Nucleus accumbens (tissue), 56 donors: ENCODE data around the gene GNA12.

Source experiments
- DNase-seq, 56 donors: peaks; one replicate each; lab custom pipeline; 2025; lab: John Stamatoyannopoulos, UW

The GNA12 gene

DNA sequence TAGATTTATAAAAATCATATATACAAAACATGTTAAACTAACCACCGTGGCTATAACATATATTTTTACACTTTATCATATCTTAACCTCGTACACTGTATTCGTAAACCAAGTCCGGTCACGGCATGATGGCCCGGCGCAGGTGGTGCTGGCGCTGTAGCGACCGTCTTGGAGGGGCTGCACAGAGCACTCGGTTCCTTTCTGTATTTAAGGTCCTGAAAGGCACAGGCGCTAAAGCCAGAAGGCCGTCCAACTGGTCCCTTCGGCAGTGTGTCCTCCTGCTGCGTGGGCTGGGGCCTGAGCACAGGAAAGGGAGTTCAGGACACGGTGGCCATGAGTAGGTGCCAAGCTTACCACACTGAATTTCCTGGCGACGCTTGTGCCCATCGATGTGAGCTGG is 122.3 kb downstream of the GNA12 start:
- DNase-seq = no peak

DNA sequence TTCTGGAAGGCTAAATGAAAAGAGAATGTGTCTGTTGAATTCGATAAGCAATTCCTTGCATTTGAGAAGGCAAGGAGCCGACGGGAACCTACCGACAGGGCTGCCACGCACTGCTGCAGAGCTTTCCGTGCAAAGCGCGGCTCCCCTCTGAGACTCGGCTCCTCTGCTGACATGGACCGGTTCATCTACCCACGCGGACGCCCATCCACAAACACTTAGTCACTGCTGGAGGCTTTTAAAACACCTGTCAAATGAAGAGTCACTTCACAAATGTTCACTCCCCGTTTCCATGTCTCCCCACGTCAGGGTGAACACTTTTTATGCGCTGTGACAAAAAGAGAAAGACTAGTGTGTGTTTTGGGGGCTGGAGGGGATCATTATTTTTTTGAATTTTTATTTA is 124.1 kb downstream of the GNA12 start:
- DNase-seq = peak in 36 of 56 donors; percentile 17 to 89 (median 55)

DNA sequence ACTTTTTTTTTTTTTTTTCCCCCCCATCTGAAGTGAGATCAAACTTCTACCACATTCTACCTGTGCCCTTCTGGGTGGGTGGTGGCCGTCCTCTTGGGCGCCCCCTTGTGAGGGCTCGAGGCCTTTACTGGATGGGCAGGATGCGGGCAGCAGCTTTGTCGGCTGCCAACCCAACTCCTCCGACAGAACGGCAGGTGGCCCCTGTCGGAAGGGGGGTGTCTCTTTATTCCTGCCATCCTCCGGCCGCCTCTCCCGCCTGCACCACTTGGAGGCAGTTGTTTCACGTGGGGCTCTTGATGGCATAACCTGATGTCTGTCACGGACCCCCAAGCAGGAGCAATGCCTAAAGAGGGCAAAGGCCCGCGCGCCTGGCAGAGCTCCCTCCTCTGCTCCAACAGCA is 125.1 kb downstream of the GNA12 start:
- peak in 16 of 56 donors; percentile 11 to 65 (median 26) for DNase-seq

DNA sequence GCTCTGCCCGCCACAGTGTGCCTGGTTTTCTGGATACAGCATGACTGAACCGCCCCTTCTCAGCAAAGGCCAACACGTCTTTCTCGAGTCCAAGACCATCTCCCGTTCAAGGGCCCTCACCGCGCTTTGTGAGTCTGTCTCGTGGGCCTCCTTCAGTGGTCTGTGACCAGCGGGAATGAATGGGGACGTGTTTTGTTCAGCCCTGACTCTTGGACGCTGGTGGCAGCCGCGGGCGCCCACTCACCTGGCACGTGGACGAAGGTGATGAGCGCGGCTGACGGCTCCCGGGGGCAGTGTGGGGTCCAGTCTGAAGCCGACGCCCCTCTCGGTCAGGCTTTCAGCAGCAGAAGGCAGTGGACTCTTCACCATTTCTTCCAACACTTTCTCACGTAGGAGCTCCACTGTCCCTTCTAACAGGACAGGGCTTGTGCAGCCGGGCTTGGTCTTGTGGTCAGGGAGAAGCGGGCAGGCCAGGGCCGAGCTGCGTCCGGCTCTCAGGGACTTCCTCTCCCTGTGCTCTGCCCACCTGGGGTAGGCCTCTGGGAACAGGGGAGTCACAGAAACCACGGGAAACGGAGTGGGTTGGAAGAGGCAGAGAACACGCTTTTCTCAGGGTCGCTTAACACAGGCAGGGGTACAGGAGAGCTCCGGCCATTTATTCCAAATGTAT is 125.7 kb downstream of the GNA12 start:
- DNase-seq = no peak

DNA sequence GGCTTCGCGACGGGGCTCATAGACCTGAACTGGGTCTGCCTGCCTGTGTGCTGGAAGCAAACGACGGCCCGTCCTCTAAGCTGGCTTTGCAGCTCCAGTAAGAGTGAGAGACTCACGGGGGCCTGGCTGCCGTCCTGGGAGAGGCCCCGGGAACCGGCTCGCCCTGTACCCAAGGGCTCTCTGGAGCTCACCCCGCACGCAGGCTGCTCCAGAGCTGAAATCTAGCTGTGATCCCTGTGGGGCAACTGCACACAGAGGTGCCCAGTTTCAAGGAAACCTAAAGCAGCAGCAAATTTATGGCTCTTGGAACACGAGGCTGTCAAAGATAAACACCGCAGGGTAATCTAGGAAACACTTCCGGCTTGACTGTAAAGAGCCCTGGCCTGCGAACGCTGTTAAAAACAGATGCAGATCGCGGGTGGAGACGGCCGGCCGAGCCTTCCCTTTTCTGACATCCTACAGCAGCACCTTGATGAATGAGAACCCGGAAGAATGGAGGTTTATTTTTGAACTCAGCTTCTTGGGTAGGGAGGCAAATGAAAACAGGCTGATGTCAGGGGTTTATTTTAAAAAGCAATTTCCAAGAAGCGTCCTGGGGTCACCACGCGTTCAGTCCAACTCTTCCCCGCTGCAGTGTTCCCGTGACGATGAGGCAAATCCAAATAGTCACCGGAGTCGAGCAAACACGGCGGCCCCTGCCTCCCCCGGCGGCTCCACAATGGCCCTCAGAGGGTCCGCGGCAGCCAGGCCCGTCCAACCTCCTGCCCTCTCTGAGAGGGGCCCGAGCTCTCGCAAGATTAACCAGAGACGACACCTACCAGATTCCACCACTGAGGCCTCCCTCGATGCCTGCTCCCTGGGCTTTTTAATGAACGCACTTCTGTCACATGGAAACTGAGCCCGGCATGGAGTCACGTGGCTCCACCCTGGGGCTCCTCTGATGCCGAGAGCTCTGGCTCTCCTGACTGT is 126.5 kb downstream of the GNA12 start:
- no peak for DNase-seq

DNA sequence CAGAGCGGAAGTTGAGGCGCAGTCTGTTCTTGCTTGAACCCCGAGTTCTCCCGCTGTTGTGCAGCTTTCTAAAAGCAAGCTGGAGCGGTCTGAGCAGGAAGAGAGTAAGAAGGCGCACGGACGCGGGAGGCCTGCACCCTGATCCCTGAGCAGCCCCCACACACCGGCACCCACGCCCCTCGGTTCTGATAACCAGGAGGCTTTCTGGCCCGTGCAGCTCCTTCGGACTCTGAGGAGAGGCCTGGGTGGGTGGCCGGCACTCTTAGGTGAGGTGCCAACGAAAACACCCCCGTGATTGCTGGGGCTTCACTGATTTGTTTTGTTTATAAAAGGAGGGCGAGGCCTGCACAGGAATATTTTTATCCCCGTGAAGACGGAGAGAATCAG is 127.2 kb downstream of the GNA12 start:
- no peak for DNase-seq

DNA sequence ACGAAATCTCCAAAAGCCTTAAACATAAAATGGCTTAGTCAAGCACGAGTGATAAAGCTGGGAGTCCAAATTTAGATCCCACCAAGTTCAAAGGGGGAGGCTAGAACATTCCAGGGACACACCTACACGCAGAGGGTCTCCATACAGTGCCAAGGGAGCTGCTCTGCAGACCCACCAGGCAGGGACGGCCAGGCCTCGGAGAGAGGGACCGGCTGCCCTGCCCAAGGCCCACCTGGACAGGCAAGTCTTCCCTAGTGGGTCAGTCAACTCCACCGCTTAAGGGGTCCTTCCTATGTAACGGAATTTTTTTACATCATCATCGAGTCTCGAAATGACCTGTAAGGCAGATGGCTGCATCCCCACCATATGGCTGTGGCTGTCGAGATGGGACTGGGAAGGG is 127.6 kb downstream of the GNA12 start:
- DNase-seq = no peak

DNA sequence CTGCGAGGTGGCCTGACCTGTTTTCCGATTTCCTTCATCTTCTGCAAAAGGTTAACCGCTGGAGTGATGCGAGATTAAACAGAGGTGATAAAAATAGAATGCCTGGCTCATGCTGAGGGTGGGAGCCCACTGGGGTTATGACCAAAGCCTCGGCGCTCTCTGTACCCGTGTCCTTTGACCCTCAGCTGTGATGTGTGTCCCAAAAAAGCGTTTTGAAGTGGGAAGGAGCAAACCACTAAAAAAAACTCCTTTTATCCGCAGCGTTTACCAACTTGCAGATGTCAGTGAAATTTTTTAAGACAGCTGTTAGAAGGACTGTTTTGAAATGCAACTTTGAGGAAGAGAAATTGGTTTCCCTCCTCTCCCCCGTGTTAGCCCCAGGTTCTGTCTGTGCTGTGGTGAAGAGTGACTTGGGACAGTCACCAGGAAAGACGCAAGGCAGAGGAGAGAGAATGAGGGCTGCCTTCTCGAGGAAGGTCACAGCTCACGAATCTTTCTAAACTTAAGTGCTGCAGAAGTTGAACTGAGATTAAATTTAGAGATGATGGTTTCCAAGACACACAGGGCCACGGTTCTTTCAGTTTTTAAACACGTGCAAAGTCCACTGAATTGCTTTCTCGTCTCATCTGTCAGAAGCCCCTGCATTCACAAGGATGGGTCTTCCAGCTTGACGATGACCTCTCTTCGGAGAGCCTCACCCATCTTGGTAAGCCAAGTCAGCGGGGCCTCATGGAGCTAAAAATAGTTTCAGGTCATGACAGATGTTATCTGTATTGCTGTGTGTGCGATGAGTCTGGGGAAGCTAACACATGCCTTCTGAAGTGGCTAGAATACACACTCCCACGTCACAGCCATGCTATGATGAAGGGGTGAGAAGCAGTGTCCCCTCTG is 128.5 kb downstream of the GNA12 start:
- no peak for DNase-seq

DNA sequence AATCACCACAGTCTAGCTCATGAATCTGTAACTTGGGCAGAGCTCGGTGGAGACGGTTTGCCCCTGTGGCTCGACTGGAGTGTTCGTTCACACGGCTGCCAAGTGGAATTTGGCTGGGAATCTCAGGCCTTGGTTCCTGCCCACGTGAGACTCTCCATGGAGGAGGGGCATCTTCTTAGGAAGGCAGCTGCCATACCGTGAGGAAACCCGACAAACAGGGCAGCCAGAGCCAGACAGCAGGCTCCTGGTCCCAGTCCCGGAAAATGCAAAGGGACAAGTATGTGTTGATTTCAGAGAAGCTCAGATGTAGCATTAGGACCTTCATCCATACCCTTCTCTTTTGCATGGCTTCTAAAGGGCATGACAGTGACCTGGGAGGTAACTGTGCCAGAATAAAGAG is 129.5 kb downstream of the GNA12 start:
- no peak for DNase-seq

DNA sequence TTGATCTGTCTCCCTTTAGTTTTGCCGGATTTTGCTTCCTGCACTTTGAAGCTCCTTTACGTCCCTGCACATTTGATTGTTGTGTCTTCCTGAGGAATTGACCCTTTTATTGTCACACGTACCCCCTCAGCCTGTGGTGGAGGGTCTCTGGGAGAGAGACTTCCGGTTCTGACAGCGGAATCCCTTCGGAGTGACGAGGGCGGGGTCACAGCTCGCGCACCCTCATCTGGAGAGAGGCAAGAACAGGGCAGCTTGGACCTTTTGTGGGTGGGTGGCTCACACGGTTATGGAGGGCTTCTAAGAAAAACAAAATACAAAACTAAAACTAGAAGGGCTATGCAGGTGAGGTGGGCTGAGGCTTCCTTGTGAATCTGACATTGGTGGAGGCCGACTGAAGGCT is 130.1 kb downstream of the GNA12 start:
- DNase-seq = no peak

DNA sequence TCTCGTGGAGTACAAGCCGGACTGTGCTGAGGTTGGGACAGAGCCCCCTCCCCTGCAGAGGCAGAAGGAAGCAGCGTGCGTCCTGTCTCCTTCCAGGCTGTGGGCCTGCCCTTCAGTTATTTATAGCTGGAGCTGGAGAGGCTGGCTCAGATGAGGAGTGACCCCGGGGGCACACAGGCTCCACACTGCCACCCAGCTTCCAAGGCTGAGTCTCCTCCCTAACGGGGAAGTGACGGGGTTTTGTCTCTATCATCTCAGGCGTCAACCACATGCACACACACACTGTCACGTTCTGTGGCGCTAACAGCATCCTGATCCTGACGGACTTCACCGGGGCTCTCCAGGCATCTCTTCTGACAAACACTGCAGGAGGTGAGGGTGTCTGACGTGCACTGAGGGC is 130.7 kb downstream of the GNA12 start:
- DNase-seq = peak in 1 of 56 donors; percentile 27

DNA sequence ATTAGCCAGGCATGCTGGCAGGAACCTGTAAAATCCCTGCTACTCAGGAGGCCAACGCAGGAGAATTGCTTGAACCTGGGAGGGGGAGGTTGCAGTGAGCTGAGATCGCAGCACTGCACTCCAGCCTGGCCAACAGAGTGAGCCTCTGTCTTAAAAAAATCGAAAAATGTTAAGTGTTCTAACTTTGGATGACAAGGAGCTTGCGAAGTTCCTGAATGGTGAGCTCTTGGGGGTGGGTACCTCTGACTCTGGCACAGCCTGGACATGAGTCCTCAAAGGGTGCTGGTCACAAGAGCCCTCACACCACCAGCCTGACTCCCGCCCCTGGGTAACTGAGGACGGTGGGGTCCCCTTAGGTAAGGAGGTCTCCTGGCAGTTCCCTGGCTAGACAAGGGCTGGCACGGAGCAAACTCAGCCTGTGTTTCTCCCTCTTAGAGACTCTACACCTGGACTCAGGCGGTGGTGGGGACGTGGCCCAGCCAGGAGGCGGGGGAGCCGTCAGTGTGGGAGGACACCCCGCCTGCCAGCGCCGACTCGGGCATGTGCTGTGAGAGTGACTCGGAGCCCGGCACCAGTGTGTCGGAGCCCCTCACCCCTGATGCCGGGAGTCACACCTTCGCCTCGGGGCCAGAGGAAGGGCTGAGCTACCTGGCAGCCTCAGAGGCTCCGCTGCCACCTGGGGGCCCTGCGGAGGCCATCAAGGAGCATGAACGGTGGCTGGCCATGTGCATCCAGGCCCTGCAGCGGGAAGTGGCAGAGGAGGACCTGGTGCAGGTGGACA is 132.0 kb downstream of the GNA12 start:
- no peak for DNase-seq

DNA sequence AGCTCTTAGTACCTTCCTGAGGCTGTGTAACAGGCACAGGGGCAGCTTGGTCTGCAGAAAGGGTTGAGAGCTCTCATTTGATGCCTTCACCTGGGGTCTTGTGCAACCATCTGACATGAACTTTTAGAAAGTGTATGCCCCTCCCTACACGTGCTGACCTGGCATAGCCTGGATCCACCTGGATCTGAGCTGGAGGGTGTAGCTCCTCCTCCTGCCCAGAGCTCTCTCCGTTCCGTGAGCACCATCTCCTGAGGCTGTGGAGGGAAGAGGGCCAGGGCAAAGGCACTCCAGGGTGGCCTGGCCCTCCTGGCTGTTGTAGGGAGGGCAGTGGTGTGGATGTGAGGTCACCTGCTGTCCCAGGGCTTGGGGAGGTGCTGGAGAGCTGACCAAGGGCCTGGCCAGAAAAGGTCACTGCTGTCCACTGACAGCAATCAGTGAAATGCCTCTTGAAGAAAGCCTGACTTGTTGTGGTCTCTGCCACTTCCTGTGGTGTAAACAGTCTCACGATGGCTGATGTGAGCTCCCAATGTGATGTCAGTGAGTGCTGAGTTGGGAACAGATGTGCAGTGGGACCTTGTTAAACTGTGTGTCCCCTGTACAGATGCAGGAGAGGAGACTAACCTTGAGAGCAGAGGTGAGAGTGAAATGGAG is 133.1 kb downstream of the GNA12 start:
- no peak for DNase-seq

DNA sequence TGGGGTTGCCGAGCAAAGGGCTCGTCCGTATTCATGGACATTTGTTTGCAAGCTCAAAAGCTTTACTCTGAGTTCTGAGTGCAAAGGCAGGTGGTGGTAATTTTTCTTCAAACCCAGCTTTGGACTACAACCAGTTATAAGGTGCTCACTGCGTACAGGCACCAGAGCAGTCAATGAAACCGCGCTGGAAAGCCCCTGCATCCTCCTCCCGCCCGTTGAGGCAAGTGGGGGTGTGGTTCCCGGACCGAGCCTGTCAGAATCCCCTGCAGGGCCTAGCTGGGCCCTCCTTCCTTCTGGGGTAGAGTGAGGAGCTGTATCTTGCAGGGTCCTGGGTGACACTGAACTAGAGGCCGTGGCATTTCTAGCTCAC is 133.8 kb downstream of the GNA12 start:
- no peak for DNase-seq

DNA sequence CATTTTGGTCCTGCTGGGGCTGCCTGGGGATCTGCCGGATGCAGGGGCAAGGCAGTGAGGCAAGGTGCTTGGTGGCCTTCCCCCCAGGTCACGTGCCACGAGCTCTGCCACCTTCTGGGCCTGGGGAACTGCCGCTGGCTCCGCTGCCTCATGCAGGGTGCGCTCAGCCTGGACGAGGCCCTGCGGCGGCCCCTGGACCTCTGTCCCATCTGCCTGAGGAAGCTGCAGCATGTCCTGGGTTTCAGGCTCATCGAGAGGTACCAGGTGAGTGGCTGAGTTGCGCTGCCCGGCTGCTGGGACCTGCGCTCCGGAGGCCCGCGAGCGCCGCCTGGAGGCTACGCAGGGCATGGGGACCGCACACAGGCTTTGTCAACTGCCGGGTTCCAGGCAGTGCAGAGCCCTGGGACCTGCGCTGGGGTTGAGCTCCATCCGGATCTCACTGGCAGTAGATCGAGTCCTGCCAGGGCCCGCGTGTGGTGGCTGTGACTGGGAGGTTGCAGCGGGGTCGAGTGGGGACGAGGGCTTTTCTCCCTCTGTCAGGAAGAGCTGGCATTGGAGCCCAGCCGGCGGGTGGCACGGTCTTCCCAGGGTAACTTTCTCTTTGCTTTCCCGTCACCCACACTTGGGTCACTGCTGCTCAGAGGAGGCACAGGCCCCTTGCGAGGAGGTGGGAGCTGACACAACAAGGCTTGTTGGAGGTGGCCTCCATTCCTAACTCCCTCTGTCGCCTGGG is 134.4 kb downstream of the GNA12 start:
- peak in 43 of 56 donors; percentile 9 to 78 (median 43) for DNase-seq

DNA sequence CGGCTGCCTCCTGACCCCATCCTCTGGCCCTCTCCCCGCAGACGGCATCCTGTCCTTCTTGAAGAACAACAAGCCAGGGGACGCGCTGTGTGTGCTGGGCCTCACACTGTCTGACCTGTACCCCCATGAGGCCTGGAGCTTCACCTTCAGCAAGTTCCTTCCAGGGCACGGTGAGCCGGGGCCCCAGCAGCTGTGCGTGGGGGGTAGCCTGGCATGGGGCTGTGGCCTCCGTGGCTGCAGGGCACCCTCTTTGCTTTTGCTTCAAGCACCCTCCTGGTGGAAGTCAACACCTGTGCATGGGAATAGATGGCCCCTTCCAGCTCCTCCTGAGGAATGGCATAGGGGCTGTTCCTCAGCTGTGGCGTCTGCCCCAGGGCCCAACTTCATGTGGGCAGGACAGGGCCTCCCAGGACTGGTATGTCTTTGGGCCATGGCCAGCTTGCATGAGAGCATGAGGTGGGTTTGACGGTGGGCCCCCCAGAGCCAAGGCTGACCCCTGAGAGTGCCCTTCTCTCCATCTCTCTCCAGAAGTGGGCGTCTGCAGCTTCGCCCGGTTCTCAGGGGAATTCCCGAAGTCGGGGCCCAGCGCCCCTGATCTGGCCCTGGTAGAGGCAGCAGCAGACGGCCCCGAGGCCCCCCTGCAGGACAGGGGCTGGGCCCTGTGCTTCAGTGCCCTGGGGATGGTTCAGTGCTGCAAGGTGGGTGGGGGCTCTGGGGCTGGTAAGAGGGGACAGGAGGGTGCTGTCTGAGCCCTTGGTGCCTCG is 135.4 kb downstream of the GNA12 start:
- DNase-seq = no peak

DNA sequence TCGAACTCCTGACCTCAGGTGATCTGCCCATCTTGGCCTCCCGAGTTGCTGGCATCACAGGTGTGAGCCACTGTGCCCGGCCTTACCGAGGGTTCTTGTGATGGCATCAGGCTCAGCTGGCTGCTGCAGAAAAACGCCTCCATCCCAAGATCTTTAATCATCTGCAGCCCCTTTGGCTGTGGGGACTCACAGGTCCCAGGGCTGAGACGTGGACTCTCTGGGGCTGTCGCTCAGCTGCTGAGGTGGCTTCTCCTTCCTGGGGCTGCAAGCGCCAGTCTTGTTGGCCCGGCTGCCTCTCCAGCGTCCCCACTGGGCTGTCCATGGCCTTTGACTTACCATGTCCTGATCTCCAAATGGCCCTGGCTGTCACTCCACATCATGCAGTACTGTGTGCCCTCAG is 136.1 kb downstream of the GNA12 start:
- DNase-seq = no peak

DNA sequence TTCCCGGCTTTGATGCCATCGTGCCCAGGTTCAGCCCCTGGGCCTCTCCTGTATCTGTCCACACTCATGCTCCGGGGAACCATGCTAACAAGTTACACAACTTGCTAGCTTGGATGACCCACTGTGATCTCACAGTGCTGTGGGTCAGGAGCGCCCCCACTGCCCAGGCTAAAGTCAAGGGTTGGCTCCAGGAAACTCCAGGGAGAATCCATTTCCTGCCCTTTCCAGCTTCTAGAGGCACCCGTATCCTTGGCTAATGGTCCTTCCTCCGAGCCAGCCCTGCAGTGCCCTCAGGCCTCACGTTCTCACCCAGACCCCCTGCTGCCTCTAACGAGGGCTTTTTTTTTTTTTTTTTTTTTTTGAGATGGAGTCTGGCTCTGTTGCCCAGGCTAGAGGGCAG is 136.6 kb downstream of the GNA12 start:
- no peak for DNase-seq
